OCI-LY3 (cell line): Measurements from ENCODE around the gene TRIM67.

Source experiments
- H2AFZ ChIP-seq: fragments of 200-600, 300-600 bp; shearing (Covaris generic); 2 replicates; pipeline ENCODE4 v1.6.0; 2014; ENCODE audit warnings: antibody characterized with exemption, low read depth, low read length
- H3K27ac ChIP-seq: fragments of 200-600, 300-600 bp; sonication (generic); 2 replicates; pipeline ENCODE4 v1.5.1; 2014; ENCODE audit warnings: mild to moderate bottlenecking, low read length, moderate library complexity, mixed read lengths
- H3K27me3 ChIP-seq: fragments of 200-600, 300-600 bp; sonication (generic); 2 replicates; pipeline ENCODE4 v1.6.1; 2014; ENCODE audit warnings: low read depth, low read length, mixed read lengths
- H3K36me3 ChIP-seq: fragments of 200-600, 300-600 bp; sonication (generic); replicated peaks from 2 replicates; pipeline ENCODE3; 2014; ENCODE audit warnings: low read depth, low read length, mixed read lengths
- H3K4me1 ChIP-seq: fragments of 300-600, 200-600 bp; sonication (generic); 2 replicates; pipeline ENCODE4 v1.6.1; 2014; ENCODE audit warnings: low read length, mixed read lengths
- H3K4me2 ChIP-seq: fragments of 200-600, 300-600 bp; sonication (generic); 2 replicates; pipeline ENCODE4 v1.6.1; 2014; ENCODE audit warnings: low read length, mixed read lengths
- H3K4me3 ChIP-seq: fragments of 300-600, 200-600 bp; sonication (generic); 2 replicates; pipeline ENCODE4 v1.5.1; 2014; ENCODE audit warnings: antibody characterized with exemption, mild to moderate bottlenecking, low read length, moderate library complexity
- H3K79me2 ChIP-seq: fragments of 300-600, 200-600 bp; shearing (Covaris generic); 2 replicates; pipeline ENCODE4 v1.6.1; 2014; ENCODE audit warnings: mild to moderate bottlenecking, low read length, mixed read lengths
- H3K9ac ChIP-seq: fragments of 300-600, 200-600 bp; shearing (Covaris generic); 2 replicates; pipeline ENCODE4 v1.6.0; 2014; ENCODE audit warnings: mild to moderate bottlenecking, low read length, moderate library complexity
- H3K9me3 ChIP-seq: fragments of 200-600, 300-600 bp; shearing (Covaris generic); 2 replicates; pipeline ENCODE4 v1.6.1; 2014; ENCODE audit warnings: low read length, mixed read lengths; ENCODE audit not compliant: insufficient read depth
- H4K20me1 ChIP-seq: fragments of 200-600, 300-600 bp; sonication (generic); 2 replicates; pipeline ENCODE4 v1.6.1; 2016; ENCODE audit warnings: low read length, mixed read lengths; ENCODE audit not compliant: insufficient read depth
- CTCF ChIP-seq: fragments of 200-600, 300-600 bp; sonication (generic); IDR thresholded peaks from 2 replicates; pipeline ENCODE4 v1.5.1; 2014; ENCODE audit warnings: antibody characterized with exemption, low read length, low read depth
- EZH2phosphoT487 ChIP-seq: fragments of 200-600 bp; shearing (Covaris generic); IDR thresholded peaks from 2 replicates; pipeline ENCODE4 v1.6.1; 2018; ENCODE audit warnings: antibody characterized with exemption, mixed run types, low read depth

TRIM67 gene

GRCh38 chr1:231166398-231166797, 4.5 kb downstream of the TRIM67 start:
- H3K4me1 ChIP-seq: no peaks in the 10 kb centered on the region
- H4K20me1 ChIP-seq: no peaks in the 10 kb centered on the region
- H3K9ac ChIP-seq: no peak overlapping the region
- no peak overlapping the region for H2AFZ ChIP-seq
- H3K27ac ChIP-seq: no peak overlapping the region
- no peaks in the 10 kb centered on the region for H3K27me3 ChIP-seq
- H3K9me3 ChIP-seq: no peaks in the 10 kb centered on the region
- TF ChIP-seq EZH2phosphoT487 (no peak), CTCF (no peak)
- H3K36me3 ChIP-seq: no peaks in the 10 kb centered on the region
- no peak overlapping the region for H3K4me3 ChIP-seq
- no peak overlapping the region for H3K4me2 ChIP-seq
- no peaks in the 10 kb centered on the region for H3K79me2 ChIP-seq

GRCh38 chr1:231170875-231171274, 9.0 kb downstream of the TRIM67 start:
- Histone ChIP-seq H3K79me2 (no peaks in the 10 kb centered on the region), H4K20me1 (no peaks in the 10 kb centered on the region), H3K9ac (no peak overlapping the region), H3K36me3 (no peaks in the 10 kb centered on the region), H3K4me3 (no peak overlapping the region), H2AFZ (no peak overlapping the region), H3K9me3 (no peaks in the 10 kb centered on the region), H3K4me1 (no peaks in the 10 kb centered on the region), H3K27ac (no peak overlapping the region), H3K27me3 (peaks cover 19% of the 10 kb centered on the region), H3K4me2 (no peak overlapping the region)
- TF ChIP-seq EZH2phosphoT487: no peak
- TF ChIP-seq CTCF: peak; percentile 29

GRCh38 chr1:231171623-231172197, 9.9 kb downstream of the TRIM67 start:
- no peak for TF ChIP-seq EZH2phosphoT487
- no peak for TF ChIP-seq CTCF
- H3K4me2 ChIP-seq: no peak overlapping the region
- no peaks in the 10 kb centered on the region for H3K4me1 ChIP-seq
- no peak overlapping the region for H2AFZ ChIP-seq
- H3K79me2 ChIP-seq: no peaks in the 10 kb centered on the region
- H3K9me3 ChIP-seq: no peaks in the 10 kb centered on the region
- H3K36me3 ChIP-seq: no peaks in the 10 kb centered on the region
- peaks cover 27% of the 10 kb centered on the region for H3K27me3 ChIP-seq
- H4K20me1 ChIP-seq: no peaks in the 10 kb centered on the region
- H3K4me3 ChIP-seq: no peak overlapping the region
- H3K9ac ChIP-seq: no peak overlapping the region
- H3K27ac ChIP-seq: no peak overlapping the region

GRCh38 chr1:231172411-231172810, 10.6 kb downstream of the TRIM67 start:
- Histone ChIP-seq H3K79me2 (no peaks in the 10 kb centered on the region), H3K27me3 (peaks cover 34% of the 10 kb centered on the region), H3K36me3 (no peaks in the 10 kb centered on the region), H3K4me1 (no peaks in the 10 kb centered on the region), H3K9ac (no peak overlapping the region), H4K20me1 (no peaks in the 10 kb centered on the region), H3K9me3 (no peaks in the 10 kb centered on the region), H3K4me3 (no peak overlapping the region), H3K27ac (no peak overlapping the region), H2AFZ (no peak overlapping the region), H3K4me2 (no peak overlapping the region)
- no peak for TF ChIP-seq CTCF
- no peak for TF ChIP-seq EZH2phosphoT487
